Measurements from ENCODE around the gene INPP5J.
"Not testable (repeated sequence)": the region's sequence is repeated elsewhere in the genome, so short reads cannot be mapped to it uniquely, and the experiment has no call there.

The INPP5J gene

GRCh38 chr22:31153357-31153756, 30.6 kb downstream of the INPP5J start:
- no peak for DNase-seq

- no peak for DNase-seq
These were observed 32.2 kb downstream of the INPP5J start for GRCh38 chr22:31154975-31155374.

DNA sequence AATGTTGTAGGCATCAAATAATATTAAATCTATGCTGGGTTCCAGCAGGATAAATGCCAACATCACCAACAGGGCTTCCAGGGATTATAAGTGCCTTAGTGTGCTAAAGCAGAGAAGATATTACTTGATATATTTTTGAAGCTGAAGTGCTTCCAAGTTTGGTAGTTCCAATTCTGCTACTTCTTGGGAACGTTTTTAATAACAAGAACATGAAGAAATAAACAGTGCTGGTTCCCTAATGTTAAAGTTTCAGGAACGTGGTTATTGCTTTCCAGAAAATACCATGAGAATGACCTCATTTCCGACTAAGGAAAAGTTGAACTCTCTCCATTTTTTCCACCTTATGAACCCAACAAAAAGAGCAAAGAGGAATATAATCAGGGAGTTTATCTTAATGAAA, 32.7 kb downstream of the INPP5J start:
- no peak for DNase-seq

DNA sequence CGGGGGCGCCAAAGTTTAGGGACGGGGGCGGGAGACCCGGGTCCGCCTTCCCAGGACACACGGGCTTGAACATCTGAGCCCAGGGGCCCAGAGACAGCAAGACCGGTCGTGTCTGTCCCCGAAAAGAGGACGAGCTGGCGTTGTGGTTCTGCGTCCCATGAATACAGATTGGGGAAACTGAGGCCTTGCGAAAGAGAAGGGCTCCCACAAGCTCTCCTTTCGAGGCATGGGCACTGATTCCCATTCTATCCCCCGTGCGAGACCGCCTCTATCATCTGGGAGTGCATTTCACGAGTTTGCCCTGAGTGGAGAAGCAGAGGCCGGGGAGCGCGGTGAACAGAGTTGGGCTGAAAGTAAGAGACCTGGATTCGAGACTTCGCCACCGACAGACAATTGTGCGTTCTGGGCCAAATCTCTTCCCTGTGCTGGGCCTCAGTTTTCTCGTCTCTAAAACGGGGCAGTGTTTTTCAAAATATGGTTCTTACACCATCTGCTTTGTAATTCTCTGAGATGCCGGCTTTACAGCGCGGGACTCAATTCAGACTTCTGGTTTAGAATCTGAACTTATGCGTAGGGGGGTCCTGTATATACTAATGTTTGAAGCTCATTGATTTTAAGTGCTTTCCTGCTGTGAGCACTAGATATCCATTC, 37.7 kb downstream of the INPP5J start:
- no peak for DNase-seq

- no peak for DNase-seq
These were observed 38.6 kb downstream of the INPP5J start for GRCh38 chr22:31161386-31161785.

- peak; percentile 36 for DNase-seq
These were observed 39.4 kb downstream of the INPP5J start for GRCh38 chr22:31162015-31162765.

GRCh38 chr22:31170971-31171370, 48.2 kb downstream of the INPP5J start:
- DNase-seq, result no peak

GRCh38 chr22:31171734-31172133, 49.0 kb downstream of the INPP5J start:
- DNase-seq, result not testable (repeated sequence)

- DNase-seq, result no peak
These were observed 50.8 kb downstream of the INPP5J start for GRCh38 chr22:31173386-31174145.

GRCh38 chr22:31176923-31177322, 54.2 kb downstream of the INPP5J start:
- no peak for DNase-seq

GRCh38 chr22:31177420-31178162, 54.8 kb downstream of the INPP5J start:
- no peak for DNase-seq

DNA sequence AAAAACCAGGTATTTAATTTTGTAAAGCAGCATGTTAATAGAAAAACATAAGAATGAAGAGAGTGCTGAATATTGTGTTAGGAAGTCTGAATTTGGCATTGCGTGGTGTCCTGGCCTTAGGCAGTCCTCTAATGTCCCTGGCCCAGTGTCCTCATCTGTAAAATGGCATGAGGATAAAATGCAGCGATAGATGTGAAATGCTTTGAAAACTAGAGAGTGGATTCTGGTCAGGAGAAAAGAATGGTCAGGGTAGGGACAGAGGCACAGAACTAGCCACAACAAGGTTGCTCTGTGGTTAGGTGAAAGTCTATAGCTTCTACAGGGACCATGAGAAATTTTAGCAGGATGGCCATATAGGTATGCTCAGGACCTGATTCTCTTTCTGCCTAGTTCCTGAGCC, 56.1 kb downstream of the INPP5J start:
- no peak for DNase-seq

GRCh38 chr22:31179345-31179744, 56.6 kb downstream of the INPP5J start:
- no peak for DNase-seq

- no peak for DNase-seq
These were observed 61.2 kb downstream of the INPP5J start for GRCh38 chr22:31184015-31184414.

Measured in hematopoietic multipotent progenitor cell treated with erythropoietin and hydrocortisone succinate and interleukin-3 and kit ligand, for 8 days (in vitro differentiated cells).